ENCODE results near the gene FGGY. TPM values are rescaled to one million over a fixed set of nuclear protein-coding genes. Genes with fewer than 3 reads are reported as not detected.

Gene FGGY
- total RNA-seq, 1 experiment from 2014 or later = 14.6 TPM

- H2BK15ac ChIP-seq (ENCODE audit: low read depth, low read length) = no peak overlapping the region
- no peaks in the 10 kb centered on the region for H3K23me2 ChIP-seq (ENCODE audit: insufficient read length, low read depth, low read length, poor library complexity, severe bottlenecking)
- H2BK5ac ChIP-seq (ENCODE audit: insufficient read length, low read length) = no peak overlapping the region
- no peak overlapping the region for H2BK12ac ChIP-seq (ENCODE audit: insufficient read length, low read depth, low read length)
- Mint-ChIP-seq H3K27ac (no peak overlapping the region), H3K36me3 (ENCODE audit: insufficient read depth in 1 of 3, low read depth in 3 of 3) (no peaks in the 10 kb centered on the region), H3K27me3 (ENCODE audit: low read depth) (no peaks in the 10 kb centered on the region), H3K9me3 (no peaks in the 10 kb centered on the region), H3K4me1 (peaks cover 2 to 3% of the 10 kb centered on the region in 2 experiments; a peak in 2 of 4 replicates), H3K4me3 (no peak overlapping the region)
- no peaks in the 10 kb centered on the region for H3K79me1 ChIP-seq (ENCODE audit: insufficient read depth, low read depth, low read length, poor library complexity, severe bottlenecking)
- H4K5ac ChIP-seq (ENCODE audit: insufficient read length, low read depth, low read length) = no peak overlapping the region
- no peak overlapping the region for H3K23ac ChIP-seq (ENCODE audit: insufficient read length, low read depth, low read length)
- H3T11ph ChIP-seq (ENCODE audit: low read length) = no peak overlapping the region
- H3K18ac ChIP-seq (ENCODE audit: insufficient read length, low read depth, low read length) = no peak overlapping the region
- H2AK5ac ChIP-seq (ENCODE audit: insufficient read length, low read length) = no peak overlapping the region
- no peak overlapping the region for H2BK20ac ChIP-seq (ENCODE audit: low read depth, low read length, poor library complexity, severe bottlenecking)
- H3K27ac ChIP-seq (ENCODE audit: insufficient read length, low read depth, low read length) = no peak overlapping the region
- H2AFZ ChIP-seq (ENCODE audit: low read length) = no peak overlapping the region
- no peak for TF ChIP-seq CTCF (conservative IDR thresholded peaks at IDR 0.05)
- H3K9me3 ChIP-seq (ENCODE audit: control insufficient read depth, low read depth, low read length) = no peaks in the 10 kb centered on the region
- DNase-seq = no peak
- no peaks in the 10 kb centered on the region for H3K4me1 ChIP-seq (ENCODE audit: insufficient read depth, low read length)
- no peak overlapping the region for H3K9ac ChIP-seq (ENCODE audit: extremely low read depth, insufficient read length, low read length)
- H3K4me2 ChIP-seq (ENCODE audit: insufficient read depth, insufficient read length, low read length) = no peak overlapping the region
- H3K14ac ChIP-seq (ENCODE audit: insufficient read depth, low read length) = no peak overlapping the region
- H3K79me2 ChIP-seq (ENCODE audit: insufficient read depth, low read length) = no peaks in the 10 kb centered on the region
- H3K27me3 ChIP-seq (ENCODE audit: insufficient read depth, low read length) = no peaks in the 10 kb centered on the region
- H4K8ac ChIP-seq (replicated peaks; ENCODE audit: insufficient read length, low read depth, low read length) = no peak overlapping the region
- no CpG with 5 or more reads among the region's 2 CpGs for WGBS (ENCODE audit: extremely low coverage, insufficient read length, low lambda C conversion rate)
- H3K56ac ChIP-seq (ENCODE audit: insufficient read length, low read depth, low read length) = no peak overlapping the region
- no peak overlapping the region for H4K91ac ChIP-seq (ENCODE audit: insufficient read length, low read depth, low read length)
- H2BK120ac ChIP-seq (ENCODE audit: low read depth, low read length, poor library complexity, severe bottlenecking) = no peak overlapping the region
- H3K4ac ChIP-seq (ENCODE audit: low read depth, low read length) = no peak overlapping the region
- no peaks in the 10 kb centered on the region for H4K20me1 ChIP-seq (ENCODE audit: control insufficient read depth, insufficient read depth, insufficient read length)
Measured at GRCh38 chr1:59485949-59486348, 189.1 kb downstream of the FGGY start.
